ENCODE measurements around the gene RIPK1. TPM values are rescaled to one million over a fixed set of nuclear protein-coding genes. Genes with fewer than 3 reads are reported as not detected.

The RIPK1 gene
- total RNA-seq, 4 donors from 2014 or later = 8.6 to 12.0 (median 10.3) TPM

GRCh38 chr6:3031857-3032640, 36.2 kb upstream of the RIPK1 start:
- DNase-seq (no peak), ATAC-seq (no peak)
- intact Hi-C loops (cut with DNase I; ENCODE audit: low total_unique reads) (no loop called here), in situ Hi-C loops (cut with MboI; ENCODE audit: low sequenced_read_pairs in 4 of 4) (no loop called here)
- no peak for TF ChIP-seq POLR2A (IDR thresholded peaks at IDR 0.05)
- no peak for TF ChIP-seq CTCF (IDR thresholded peaks at IDR 0.05 in 4 of 5, conservative IDR thresholded peaks at IDR 0.05 in 1 of 5)
- no peaks in the 10 kb centered on the region for H3K9me3 ChIP-seq
- H3K27ac ChIP-seq = no peak overlapping the region
- no peaks in the 10 kb centered on the region for H3K27me3 ChIP-seq
- H3K4me1 ChIP-seq = no peaks in the 10 kb centered on the region
- no peak overlapping the region for H3K4me3 ChIP-seq
- no peaks in the 10 kb centered on the region for H3K36me3 ChIP-seq

- H3K27ac ChIP-seq = no peak overlapping the region
- no peaks in the 10 kb centered on the region for H3K9me3 ChIP-seq
- intact Hi-C loops (cut with DNase I; ENCODE audit: low total_unique reads) (no loop called here), in situ Hi-C loops (cut with MboI; ENCODE audit: low sequenced_read_pairs in 4 of 4) (no loop called here)
- no peaks in the 10 kb centered on the region for H3K27me3 ChIP-seq
- no peaks in the 10 kb centered on the region for H3K4me1 ChIP-seq
- DNase-seq (no peak), ATAC-seq (no peak)
- H3K36me3 ChIP-seq = no peaks in the 10 kb centered on the region
- no peak overlapping the region for H3K4me3 ChIP-seq
- no peak for TF ChIP-seq CTCF (IDR thresholded peaks at IDR 0.05 in 4 of 5, conservative IDR thresholded peaks at IDR 0.05 in 1 of 5)
- TF ChIP-seq POLR2A (IDR thresholded peaks at IDR 0.05) = no peak
These were observed 35.3 kb upstream of the RIPK1 start for GRCh38 chr6:3032986-3033385.

- in situ Hi-C loops (cut with MboI; ENCODE audit: low sequenced_read_pairs in 4 of 4) = no loop called here
- intact Hi-C loops (cut with DNase I; ENCODE audit: low total_unique reads) = no loop called here
- DNase-seq (no peak), ATAC-seq (no peak)
- no peak overlapping the region for H3K4me3 ChIP-seq
- no peaks in the 10 kb centered on the region for H3K4me1 ChIP-seq
- TF ChIP-seq CTCF (IDR thresholded peaks at IDR 0.05 in 4 of 5, conservative IDR thresholded peaks at IDR 0.05 in 1 of 5) (no peak), POLR2A (IDR thresholded peaks at IDR 0.05) (no peak)
- H3K27ac ChIP-seq = no peak overlapping the region
- H3K27me3 ChIP-seq = no peaks in the 10 kb centered on the region
- H3K36me3 ChIP-seq = no peaks in the 10 kb centered on the region
- H3K9me3 ChIP-seq = no peaks in the 10 kb centered on the region
These were observed 34.6 kb upstream of the RIPK1 start for GRCh38 chr6:3033652-3034051.

GRCh38 chr6:3035397-3035796, 32.9 kb upstream of the RIPK1 start:
- no peaks in the 10 kb centered on the region for H3K27me3 ChIP-seq
- H3K4me1 ChIP-seq = no peaks in the 10 kb centered on the region

More at GRCh38 chr6:3035397-3035796, 32.9 kb upstream of the RIPK1 start:
- Histone ChIP-seq H3K36me3 (no peaks in the 10 kb centered on the region), H3K9me3 (no peaks in the 10 kb centered on the region), H3K4me3 (no peak overlapping the region), H3K27ac (no peak overlapping the region)
- TF ChIP-seq POLR2A (IDR thresholded peaks at IDR 0.05) (no peak), CTCF (IDR thresholded peaks at IDR 0.05 in 4 of 5, conservative IDR thresholded peaks at IDR 0.05 in 1 of 5) (no peak)
- in situ Hi-C loops (cut with MboI; ENCODE audit: low sequenced_read_pairs in 4 of 4) (no loop called here), intact Hi-C loops (cut with DNase I; ENCODE audit: low total_unique reads) (no loop called here)
- ATAC-seq = no peak
- no peak for DNase-seq

Measured in gastrocnemius medialis (tissue), 4 donors.